ENCODE data around the gene FMNL3. TPM values are rescaled to one million over a fixed set of nuclear protein-coding genes. Genes with fewer than 3 reads are reported as not detected.

The FMNL3 gene
- polyA plus RNA-seq, 1 of the 3 experiments (the other 2 are of a cell fraction): 10.2 TPM

- POLR2A ChIA-PET: interaction anchor here (1.0 kb wide), 1 partner anchor 29 kb away, joined by 4 read pairs; no protein-coding TSS in a partner anchor
- Histone ChIP-seq H3K9me3 (no peaks in the 10 kb centered on the region), H4K20me1 (ENCODE audit: insufficient read depth) (peaks cover 37% of the 10 kb centered on the region), H3K4me3 (ENCODE audit: low read depth in 2 of 2, low read length in 1 of 2) (no peak overlapping the region), H2AFZ (ENCODE audit: low read depth) (no peak overlapping the region), H3K27ac (ENCODE audit: low read depth in 2 of 2, low read length in 1 of 2) (peak overlapping the region in 1 of 2 experiments; percentile 88; a peak in 2 of 4 replicates), H3K27me3 (ENCODE audit: insufficient read depth) (no peaks in the 10 kb centered on the region), H3K36me3 (replicated peaks in 1 of 2; ENCODE audit: control insufficient read depth in 1 of 2, insufficient read depth in 2 of 2, low read length in 1 of 2) (no peaks in the 10 kb centered on the region), H3F3A (replicated peaks; ENCODE audit: insufficient read depth) (peaks cover 45% of the 10 kb centered on the region), H3K79me2 (ENCODE audit: insufficient read depth) (peaks cover 88% of the 10 kb centered on the region), H3K9me2 (no peaks in the 10 kb centered on the region), H3K4me1 (ENCODE audit: control insufficient read depth in 1 of 2, insufficient read depth in 2 of 2, low read depth in 1 of 2, low read length in 1 of 2) (peaks cover 29 to 45% of the 10 kb centered on the region in 2 experiments; a peak in 3 of 4 replicates), H3K9ac (peak overlapping the region; percentile 11; the same call in 1 of the 2 replicates), H3K4me2 (peak overlapping the region; percentile 74; the same call in 1 of the 2 replicates)
- no peak for DNase-seq
- TF ChIP-seq SMC3 (IDR thresholded peaks at IDR 0.05; ENCODE audit: low read depth, low read length) (no peak), NRF1 (IDR thresholded peaks at IDR 0.05; ENCODE audit: low read depth, low read length) (no peak), PBX3 (IDR thresholded peaks at IDR 0.05) (no peak), ELF1 (IDR thresholded peaks at IDR 0.05) (no peak), FOSL2 (IDR thresholded peaks at IDR 0.05; ENCODE audit: borderline replicate concordance, low read depth) (no peak), REST (IDR thresholded peaks at IDR 0.05; ENCODE audit: low read depth, low read length) (no peak), TCF12 (IDR thresholded peaks at IDR 0.05) (no peak), USF1 (IDR thresholded peaks at IDR 0.05; ENCODE audit: borderline replicate concordance, low read depth) (no peak), CHD2 (IDR thresholded peaks at IDR 0.05; ENCODE audit: low read length, partially characterized antibody) (no peak), GABPA (IDR thresholded peaks at IDR 0.05; ENCODE audit: low read depth) (no peak), ZBTB33 (IDR thresholded peaks at IDR 0.05; ENCODE audit: borderline replicate concordance, low read depth) (no peak), YY1 (IDR thresholded peaks at IDR 0.05; ENCODE audit: low read depth) (no peak), EZH2phosphoT487 (IDR thresholded peaks at IDR 0.05; ENCODE audit: borderline replicate concordance, low read depth) (no peak), USF2 (IDR thresholded peaks at IDR 0.05; ENCODE audit: borderline replicate concordance, low read depth, low read length) (no peak)
- CTCF ChIA-PET: interaction anchor here (0.6 to 22.7 kb wide), 6 partner anchors 14 to 57 kb away, joined by 3 to 590 read pairs (median 6); no protein-coding TSS in a partner anchor
Observed at GRCh38 chr12:49702676-49703215, 4.5 kb downstream of the FMNL3 start.
